Erythroblast (primary cell): Measurements from ENCODE around the gene KHDC1L.

Experiments used
- GATA1 ChIP-seq: IDR thresholded peaks from 2 replicates; pipeline ENCODE4 v1.6.1; 2011; ENCODE audit warnings: low read depth, mild to moderate bottlenecking, control low read depth, low read length, moderate library complexity
- POLR2A ChIP-seq: IDR thresholded peaks from 2 replicates; pipeline ENCODE4 v1.6.1; 2011; ENCODE audit warnings: mild to moderate bottlenecking, low read length

DNA sequence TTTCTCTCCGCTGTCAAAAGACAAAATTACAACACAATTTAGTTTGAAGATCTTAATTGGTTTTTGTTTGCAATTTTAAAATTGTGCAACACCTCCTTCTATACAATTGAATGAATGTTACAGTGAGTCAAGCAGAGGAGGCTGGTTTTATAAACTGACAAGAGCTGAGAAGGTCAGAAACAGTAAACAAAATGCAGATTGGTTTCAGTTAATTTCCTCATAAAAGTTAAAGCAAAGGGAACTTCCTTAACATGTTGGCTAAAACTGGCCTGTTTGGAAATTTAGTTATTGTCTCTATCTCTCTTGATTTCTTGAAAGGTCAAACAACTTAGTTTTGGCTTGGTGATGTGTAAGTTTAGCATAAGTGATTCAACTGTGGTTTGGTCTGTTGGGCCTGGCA, 22.2 kb downstream of the KHDC1L start:
- TF ChIP-seq POLR2A: no peak
- TF ChIP-seq GATA1: no peak
